ENCODE measurements around the gene ZFX.

The ZFX gene

DNA sequence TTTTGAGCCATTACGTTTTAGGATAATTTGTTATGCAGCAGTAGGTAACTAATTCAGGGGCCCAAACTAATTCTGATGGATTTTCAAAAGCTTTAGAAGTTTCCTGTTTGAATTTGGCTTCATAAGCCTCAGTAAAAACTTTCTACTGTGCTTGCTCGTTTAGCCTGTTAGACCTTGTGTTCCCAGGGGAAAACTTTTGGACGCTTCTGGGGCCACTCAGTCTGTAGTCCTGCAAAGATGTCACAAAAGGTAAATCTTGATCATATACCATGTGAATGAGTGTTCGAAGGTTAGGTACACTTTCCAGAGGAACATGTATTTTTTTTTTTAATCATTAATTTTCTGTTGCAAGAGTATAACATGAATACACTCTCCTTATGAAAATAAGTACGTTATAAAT is 93.7 kb downstream of the ZFX start:
- DNase-seq = no peak

- no peak for DNase-seq
Observed at GRCh38 chrX:24243692-24244091, 94.2 kb downstream of the ZFX start.

DNA sequence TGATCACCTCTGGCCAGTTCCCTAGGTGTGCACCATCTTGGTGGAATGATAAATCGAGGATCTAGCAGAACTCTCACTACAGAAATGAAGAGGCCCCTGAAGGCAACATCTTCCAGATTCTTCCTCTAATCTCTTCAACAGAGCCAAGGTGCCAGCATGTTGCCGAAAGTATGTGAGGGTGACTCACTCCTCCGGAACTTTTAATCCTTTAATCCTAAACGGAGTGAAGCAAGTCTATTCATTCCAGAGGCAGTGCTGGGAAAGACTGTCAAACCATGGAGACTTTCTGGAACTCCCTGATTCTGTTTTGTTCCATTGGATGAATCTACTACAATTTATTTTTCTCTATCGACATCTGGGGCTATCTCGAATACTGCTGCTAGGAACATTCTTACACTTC is 95.7 kb downstream of the ZFX start:
- DNase-seq = no peak

GRCh38 chrX:24248042-24248441 is 98.5 kb downstream of the ZFX start:
- no peak for DNase-seq

DNA sequence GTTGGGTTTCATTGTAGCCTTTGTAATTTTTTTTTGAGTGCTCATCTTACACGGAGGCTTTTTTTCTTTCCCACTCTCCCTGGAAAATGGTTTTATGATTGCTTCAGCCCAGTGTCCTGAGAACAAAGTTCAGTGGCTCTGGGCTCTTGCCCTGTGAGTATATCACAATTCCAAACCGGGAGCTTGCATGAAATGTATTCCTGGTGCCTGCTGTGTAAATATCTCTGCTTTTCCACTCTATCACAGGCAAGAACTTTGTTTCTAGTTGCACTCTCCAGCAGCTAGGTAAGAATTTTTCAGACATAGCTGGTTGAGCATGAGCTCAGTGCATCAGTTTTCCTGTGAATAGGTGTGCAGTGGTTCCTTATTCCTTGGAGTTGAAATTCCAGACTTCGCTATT is 103.5 kb downstream of the ZFX start:
- no peak for DNase-seq

GRCh38 chrX:24253469-24253868 is 103.9 kb downstream of the ZFX start:
- no peak for DNase-seq

GRCh38 chrX:24257011-24257410 is 107.5 kb downstream of the ZFX start:
- no peak for DNase-seq

- no peak for DNase-seq
Observed at GRCh38 chrX:24259544-24260240, 110.2 kb downstream of the ZFX start.

GRCh38 chrX:24260842-24261550 is 111.5 kb downstream of the ZFX start:
- no peak for DNase-seq

DNA sequence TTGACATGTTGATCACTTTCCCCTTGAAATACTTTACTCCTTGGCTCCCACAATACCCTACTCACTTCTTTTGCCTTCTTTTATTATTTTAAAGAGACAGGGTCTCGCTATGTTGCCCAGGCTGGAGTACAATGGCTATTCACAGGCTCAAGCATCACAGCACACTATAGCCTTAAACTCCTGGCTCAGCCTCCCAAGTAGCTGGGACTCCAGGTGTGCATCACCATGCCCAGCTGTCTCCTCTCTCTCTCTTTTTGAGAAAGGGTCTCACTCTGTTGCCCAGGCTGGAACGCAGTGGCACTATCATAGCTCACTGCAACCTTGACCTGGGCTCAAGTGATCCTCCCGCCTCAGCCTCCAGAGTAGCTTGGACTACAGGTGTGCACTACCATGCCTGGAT is 112.8 kb downstream of the ZFX start:
- no peak for DNase-seq

DNA sequence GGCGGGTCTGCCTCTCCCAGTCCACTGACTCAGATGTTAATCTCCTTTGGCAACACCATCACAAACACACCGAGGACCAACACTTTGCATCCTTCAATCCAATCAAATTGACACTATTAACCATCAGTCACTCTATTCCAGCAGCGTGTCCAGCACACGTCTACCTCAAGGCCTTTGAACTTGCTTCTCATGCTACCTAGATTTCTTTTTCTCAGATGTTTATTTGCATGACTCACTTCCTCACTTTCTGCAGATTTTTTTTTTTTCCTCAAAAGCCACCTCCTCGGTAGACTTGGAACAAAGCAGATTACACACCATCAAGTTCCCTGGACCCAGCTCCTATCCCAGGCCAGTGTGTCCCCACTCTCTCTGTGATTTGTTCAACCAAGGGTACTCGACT is 114.9 kb downstream of the ZFX start:
- DNase-seq = no peak
